Measurements from ENCODE around the gene MITF. TPM values are rescaled to one million over a fixed set of nuclear protein-coding genes. Genes with fewer than 3 reads are reported as not detected.

The MITF gene
- total RNA-seq, 1 experiment from 2014 or later: 1.9 TPM

DNA sequence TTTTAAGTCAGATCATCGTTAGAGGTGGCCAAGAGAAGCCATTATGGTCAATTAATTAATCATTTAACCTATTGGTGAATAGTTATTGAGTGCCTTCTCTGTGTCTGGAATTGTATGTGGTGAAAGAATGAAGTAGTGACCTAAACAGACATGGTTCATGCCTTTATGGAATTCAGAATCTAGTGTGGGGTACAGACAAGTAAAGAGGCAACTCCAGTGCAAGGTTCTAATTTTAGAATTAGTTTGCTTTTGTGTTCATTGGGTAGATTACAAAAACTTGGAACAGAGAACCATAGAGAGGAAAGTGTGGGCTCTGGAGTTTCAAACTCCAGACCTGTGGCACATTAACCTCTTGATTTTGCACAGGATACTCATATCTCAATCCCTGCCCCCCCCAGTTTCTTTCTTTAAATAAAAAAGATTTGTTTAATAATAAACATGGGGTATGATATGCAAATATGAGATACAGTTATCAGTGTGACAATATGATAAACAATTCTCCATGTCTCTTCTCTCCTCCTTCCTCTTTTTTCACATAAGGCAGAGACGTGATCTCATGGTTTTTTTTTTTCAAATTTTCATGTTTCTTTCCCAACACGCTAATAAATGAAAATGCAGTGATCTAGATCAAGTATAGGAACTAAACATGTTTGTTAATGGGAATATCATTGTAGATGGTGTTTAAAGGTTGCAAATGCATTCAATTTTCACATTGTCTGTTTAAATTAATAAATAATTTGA is 117.9 kb downstream of the MITF start:
- BruUV-seq (replicated peaks): no TSS peak
- ChIA-PET RAD21 (ENCODE audit: low non-redundant PET in 1 of 2, low total read pairs in 2 of 2, uncharacterized antibody in 2 of 2, unreplicated experiment in 2 of 2) (no interaction called here), POLR2A (no interaction called here), CTCF (no interaction called here)
- intact Hi-C loops (cut with micrococcal nuclease): loop anchor here (10.0 kb wide), 1 partner anchor 162 kb away; no protein-coding TSS in a partner anchor
- H3K4me3 ChIP-seq (replicated peaks in 1 of 2; ENCODE audit: low read depth in 1 of 2, low read length in 2 of 2): no peak overlapping the region
- no peak for ATAC-seq
- H3K4me1 ChIP-seq (ENCODE audit: control insufficient read depth in 1 of 2, insufficient read depth in 2 of 2, low read length in 2 of 2): no peaks in the 10 kb centered on the region
- no peak for DNase-seq (ENCODE audit: low read depth, low spot score)
- H3K9ac ChIP-seq (ENCODE audit: low read length): no peak overlapping the region
- no peaks in the 10 kb centered on the region for H4K20me1 ChIP-seq (ENCODE audit: insufficient read depth)
- no peak overlapping the region for H3K27ac ChIP-seq (ENCODE audit: low read depth, low read length)
- H3K27me3 ChIP-seq (ENCODE audit: insufficient read depth, low read length): no peaks in the 10 kb centered on the region
- H3K36me3 ChIP-seq (ENCODE audit: control insufficient read depth in 1 of 2, insufficient read depth in 2 of 2, low read length in 2 of 2): no peaks in the 10 kb centered on the region
- no peak overlapping the region for H2AFZ ChIP-seq (ENCODE audit: low read depth, low read length, poor library complexity, severe bottlenecking)
- H3K4me2 ChIP-seq (ENCODE audit: low read length): no peak overlapping the region
- H3K9me3 ChIP-seq (ENCODE audit: control insufficient read depth in 1 of 2, insufficient read depth in 1 of 2, low read depth in 1 of 2, low read length in 2 of 2): no peaks in the 10 kb centered on the region
- no peaks in the 10 kb centered on the region for H3K9me2 ChIP-seq (ENCODE audit: insufficient read depth)
- no peak for TF ChIP-seq ZFX (IDR thresholded peaks at IDR 0.05)
- no peak for TF ChIP-seq SP1 (IDR thresholded peaks at IDR 0.05; ENCODE audit: low read depth)
- no peaks in the 10 kb centered on the region for H3K79me2 ChIP-seq (ENCODE audit: insufficient read depth, low read length)

DNA sequence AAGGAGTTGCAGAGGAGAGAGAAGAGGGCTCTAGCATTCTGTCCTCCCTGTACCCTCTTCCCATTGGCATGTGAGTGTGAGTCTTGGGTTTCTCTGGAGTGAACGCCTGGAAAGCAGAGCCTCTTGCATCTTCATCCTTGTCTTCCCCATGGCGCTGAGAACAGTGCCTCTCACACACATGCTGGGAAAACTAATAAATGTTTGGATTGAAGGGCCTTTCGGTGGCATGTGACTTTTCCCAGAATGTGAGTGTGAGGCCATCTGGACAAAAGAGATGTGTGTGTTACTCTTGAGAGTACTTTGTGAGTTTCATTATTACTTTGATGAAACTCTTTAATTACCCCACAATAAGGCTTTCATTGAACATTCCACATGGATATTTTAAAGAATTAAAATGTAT is 122.3 kb downstream of the MITF start:
- H3K27ac ChIP-seq (ENCODE audit: low read depth, low read length): no peak overlapping the region
- H3K4me3 ChIP-seq (replicated peaks in 1 of 2; ENCODE audit: low read depth in 1 of 2, low read length in 2 of 2): no peak overlapping the region
- H3K36me3 ChIP-seq (ENCODE audit: control insufficient read depth in 1 of 2, insufficient read depth in 2 of 2, low read length in 2 of 2): no peaks in the 10 kb centered on the region
- no peaks in the 10 kb centered on the region for H3K9me2 ChIP-seq (ENCODE audit: insufficient read depth)
- no peaks in the 10 kb centered on the region for H4K20me1 ChIP-seq (ENCODE audit: insufficient read depth)
- no peaks in the 10 kb centered on the region for H3K79me2 ChIP-seq (ENCODE audit: insufficient read depth, low read length)
- no peaks in the 10 kb centered on the region for H3K4me1 ChIP-seq (ENCODE audit: control insufficient read depth in 1 of 2, insufficient read depth in 2 of 2, low read length in 2 of 2)
- H3K9ac ChIP-seq (ENCODE audit: low read length): no peak overlapping the region
- H3K9me3 ChIP-seq (ENCODE audit: control insufficient read depth in 1 of 2, insufficient read depth in 1 of 2, low read depth in 1 of 2, low read length in 2 of 2): 0 out of 4 replicates have a peak, but pooled peaks cover 0 to 2% of the 10 kb centered on the region in 2 experiments
- BruUV-seq (replicated peaks): no TSS peak
- ChIA-PET CTCF (no interaction called here), RAD21 (ENCODE audit: low non-redundant PET in 1 of 2, low total read pairs in 2 of 2, uncharacterized antibody in 2 of 2, unreplicated experiment in 2 of 2) (no interaction called here), POLR2A (no interaction called here)
- no peak overlapping the region for H2AFZ ChIP-seq (ENCODE audit: low read depth, low read length, poor library complexity, severe bottlenecking)
- H3K4me2 ChIP-seq (ENCODE audit: low read length): no peak overlapping the region
- no peaks in the 10 kb centered on the region for H3K27me3 ChIP-seq (ENCODE audit: insufficient read depth, low read length)
- intact Hi-C loops (cut with micrococcal nuclease): no loop called here
- ATAC-seq (no peak), DNase-seq (ENCODE audit: low read depth, low spot score) (no peak)
- TF ChIP-seq TCF7L2 (IDR thresholded peaks at IDR 0.05; ENCODE audit: borderline replicate concordance, extremely low read depth, insufficient read depth, insufficient read length) (no peak), CBX3 (IDR thresholded peaks at IDR 0.05; ENCODE audit: low read depth) (no peak), ZNF274 (IDR thresholded peaks at IDR 0.05; ENCODE audit: low read depth, low read length) (no peak), POLR2AphosphoS5 (IDR thresholded peaks at IDR 0.05; ENCODE audit: low read depth, low read length) (no peak), SRF (IDR thresholded peaks at IDR 0.05; ENCODE audit: low read depth) (no peak), RAD21 (IDR thresholded peaks at IDR 0.05; ENCODE audit: low read depth) (no peak), EZH2 (IDR thresholded peaks at IDR 0.05) (no peak), SIN3A (IDR thresholded peaks at IDR 0.05; ENCODE audit: low read depth) (no peak), ELF1 (IDR thresholded peaks at IDR 0.05; ENCODE audit: borderline replicate concordance, low read depth) (no peak), FOSL1 (IDR thresholded peaks at IDR 0.05; ENCODE audit: low read depth) (no peak)
- TF ChIP-seq, protein P1, sequence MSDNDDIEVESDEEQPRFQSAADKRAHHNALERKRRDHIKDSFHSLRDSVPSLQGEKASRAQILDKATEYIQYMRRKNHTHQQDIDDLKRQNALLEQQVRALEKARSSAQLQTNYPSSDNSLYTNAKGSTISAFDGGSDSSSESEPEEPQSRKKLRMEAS (IDR thresholded peaks at IDR 0.05): no peak
- TF ChIP-seq, protein P2, sequence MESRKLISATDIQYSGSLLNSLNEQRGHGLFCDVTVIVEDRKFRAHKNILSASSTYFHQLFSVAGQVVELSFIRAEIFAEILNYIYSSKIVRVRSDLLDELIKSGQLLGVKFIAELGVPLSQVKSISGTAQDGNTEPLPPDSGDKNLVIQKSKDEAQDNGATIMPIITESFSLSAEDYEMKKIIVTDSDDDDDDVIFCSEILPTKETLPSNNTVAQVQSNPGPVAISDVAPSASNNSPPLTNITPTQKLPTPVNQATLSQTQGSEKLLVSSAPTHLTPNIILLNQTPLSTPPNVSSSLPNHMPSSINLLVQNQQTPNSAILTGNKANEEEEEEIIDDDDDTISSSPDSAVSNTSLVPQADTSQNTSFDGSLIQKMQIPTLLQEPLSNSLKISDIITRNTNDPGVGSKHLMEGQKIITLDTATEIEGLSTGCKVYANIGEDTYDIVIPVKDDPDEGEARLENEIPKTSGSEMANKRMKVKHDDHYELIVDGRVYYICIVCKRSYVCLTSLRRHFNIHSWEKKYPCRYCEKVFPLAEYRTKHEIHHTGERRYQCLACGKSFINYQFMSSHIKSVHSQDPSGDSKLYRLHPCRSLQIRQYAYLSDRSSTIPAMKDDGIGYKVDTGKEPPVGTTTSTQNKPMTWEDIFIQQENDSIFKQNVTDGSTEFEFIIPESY (IDR thresholded peaks at IDR 0.05; ENCODE audit: extremely low read depth, insufficient replicate concordance, low read length): no peak
- TF ChIP-seq, protein P3, sequence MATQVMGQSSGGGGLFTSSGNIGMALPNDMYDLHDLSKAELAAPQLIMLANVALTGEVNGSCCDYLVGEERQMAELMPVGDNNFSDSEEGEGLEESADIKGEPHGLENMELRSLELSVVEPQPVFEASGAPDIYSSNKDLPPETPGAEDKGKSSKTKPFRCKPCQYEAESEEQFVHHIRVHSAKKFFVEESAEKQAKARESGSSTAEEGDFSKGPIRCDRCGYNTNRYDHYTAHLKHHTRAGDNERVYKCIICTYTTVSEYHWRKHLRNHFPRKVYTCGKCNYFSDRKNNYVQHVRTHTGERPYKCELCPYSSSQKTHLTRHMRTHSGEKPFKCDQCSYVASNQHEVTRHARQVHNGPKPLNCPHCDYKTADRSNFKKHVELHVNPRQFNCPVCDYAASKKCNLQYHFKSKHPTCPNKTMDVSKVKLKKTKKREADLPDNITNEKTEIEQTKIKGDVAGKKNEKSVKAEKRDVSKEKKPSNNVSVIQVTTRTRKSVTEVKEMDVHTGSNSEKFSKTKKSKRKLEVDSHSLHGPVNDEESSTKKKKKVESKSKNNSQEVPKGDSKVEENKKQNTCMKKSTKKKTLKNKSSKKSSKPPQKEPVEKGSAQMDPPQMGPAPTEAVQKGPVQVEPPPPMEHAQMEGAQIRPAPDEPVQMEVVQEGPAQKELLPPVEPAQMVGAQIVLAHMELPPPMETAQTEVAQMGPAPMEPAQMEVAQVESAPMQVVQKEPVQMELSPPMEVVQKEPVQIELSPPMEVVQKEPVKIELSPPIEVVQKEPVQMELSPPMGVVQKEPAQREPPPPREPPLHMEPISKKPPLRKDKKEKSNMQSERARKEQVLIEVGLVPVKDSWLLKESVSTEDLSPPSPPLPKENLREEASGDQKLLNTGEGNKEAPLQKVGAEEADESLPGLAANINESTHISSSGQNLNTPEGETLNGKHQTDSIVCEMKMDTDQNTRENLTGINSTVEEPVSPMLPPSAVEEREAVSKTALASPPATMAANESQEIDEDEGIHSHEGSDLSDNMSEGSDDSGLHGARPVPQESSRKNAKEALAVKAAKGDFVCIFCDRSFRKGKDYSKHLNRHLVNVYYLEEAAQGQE (IDR thresholded peaks at IDR 0.05; ENCODE audit: low read depth): no peak
- TF ChIP-seq, protein P4, sequence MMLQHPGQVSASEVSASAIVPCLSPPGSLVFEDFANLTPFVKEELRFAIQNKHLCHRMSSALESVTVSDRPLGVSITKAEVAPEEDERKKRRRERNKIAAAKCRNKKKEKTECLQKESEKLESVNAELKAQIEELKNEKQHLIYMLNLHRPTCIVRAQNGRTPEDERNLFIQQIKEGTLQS (IDR thresholded peaks at IDR 0.05): no peak

All from HCT116 (cell line).